GM18520 (cell line): Measurements from ENCODE around the gene POLR2H.

Source experiments
- ATAC-seq: cut with Tn5 transposase; IDR thresholded peaks from one replicate; pipeline ENCODE4 v1.9.1; 2021; ENCODE audit not compliant: unreplicated experiment

The POLR2H gene

DNA sequence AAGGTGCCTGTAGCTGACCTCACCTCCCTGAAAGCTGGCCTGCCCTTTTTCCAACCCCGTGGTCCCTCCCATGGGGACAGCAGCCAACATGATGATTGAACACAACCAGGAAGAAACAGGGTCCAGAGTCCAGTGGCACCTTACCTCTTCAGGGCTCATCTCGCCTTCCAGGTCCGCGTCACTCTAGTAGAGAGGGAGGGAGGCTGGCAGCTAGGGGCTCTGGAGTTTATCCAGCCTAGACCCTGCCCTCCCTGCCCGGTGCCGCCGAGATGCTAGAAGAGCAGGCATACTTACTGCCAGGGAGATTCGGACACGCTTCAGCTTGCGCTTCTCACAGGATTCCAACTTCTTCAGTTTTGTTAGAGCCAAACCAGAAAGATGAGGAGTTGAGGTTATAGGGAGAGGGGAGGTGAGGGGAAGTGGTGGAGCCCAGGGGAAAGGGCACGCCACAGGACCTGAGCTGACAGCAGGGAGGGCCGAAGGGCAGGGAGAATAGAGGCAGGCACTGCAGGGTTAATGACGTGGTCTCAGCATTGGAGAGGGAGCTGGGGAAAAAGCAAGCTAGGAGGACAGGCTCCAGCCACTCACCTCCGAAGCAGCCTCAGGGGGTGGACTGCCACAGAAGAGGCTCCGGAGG lies 9.2 kb upstream of the POLR2H start:
- ATAC-seq, result no peak

GRCh38 chr3:184352897-184353545 lies 8.5 kb upstream of the POLR2H start:
- no peak for ATAC-seq

- no peak for ATAC-seq
Measured at GRCh38 chr3:184353546-184353941, 8.0 kb upstream of the POLR2H start.

DNA sequence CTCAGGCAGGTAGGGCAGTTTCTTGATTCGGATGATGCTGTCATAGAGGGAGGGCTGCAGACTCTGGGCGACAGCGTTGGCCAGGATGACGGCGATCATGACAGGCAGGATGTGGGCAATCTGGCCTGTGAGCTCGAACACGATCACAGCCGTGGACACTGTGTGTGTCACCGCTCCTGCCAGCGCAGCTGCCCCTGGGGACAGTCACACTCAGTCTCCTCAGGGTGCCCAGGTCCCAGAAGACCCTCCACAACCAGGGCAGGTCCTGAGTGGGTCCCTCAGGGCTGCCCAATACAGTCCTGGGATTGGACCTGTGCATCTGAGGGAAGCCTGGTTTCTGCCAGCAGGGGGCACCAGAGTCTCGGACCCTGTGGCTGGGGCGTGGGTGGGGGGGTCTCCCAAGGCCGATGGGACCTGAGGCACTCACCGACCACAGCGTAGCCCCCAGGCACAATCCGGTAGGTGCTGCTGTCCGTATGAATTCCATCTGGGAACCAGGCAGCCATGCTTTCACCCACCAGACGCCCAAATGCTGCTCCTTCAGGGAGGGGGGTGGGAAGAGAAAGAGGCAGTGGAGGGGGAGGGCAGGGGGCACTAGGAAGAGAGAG lies 7.3 kb upstream of the POLR2H start:
- ATAC-seq, result no peak

DNA sequence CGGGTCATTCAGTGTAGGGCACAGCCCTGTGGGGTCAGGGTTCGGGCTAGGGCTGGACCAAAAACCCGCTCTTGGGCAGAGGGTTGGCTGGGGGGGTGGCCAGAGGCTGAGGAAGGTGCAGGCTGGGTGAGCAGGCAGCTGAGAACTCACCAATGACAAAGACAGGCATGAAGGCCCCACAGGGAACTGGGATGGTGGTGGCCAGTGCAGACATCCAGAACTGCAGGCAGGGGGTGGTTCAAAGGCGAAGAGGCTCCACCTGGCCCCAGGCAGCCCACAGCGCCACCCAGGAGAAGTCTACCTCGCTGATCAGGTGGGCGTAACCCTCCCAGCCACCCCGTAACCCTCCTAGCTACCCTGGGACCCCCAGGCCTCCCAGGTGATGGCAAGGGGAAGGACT lies 6.8 kb upstream of the POLR2H start:
- ATAC-seq, result no peak

DNA sequence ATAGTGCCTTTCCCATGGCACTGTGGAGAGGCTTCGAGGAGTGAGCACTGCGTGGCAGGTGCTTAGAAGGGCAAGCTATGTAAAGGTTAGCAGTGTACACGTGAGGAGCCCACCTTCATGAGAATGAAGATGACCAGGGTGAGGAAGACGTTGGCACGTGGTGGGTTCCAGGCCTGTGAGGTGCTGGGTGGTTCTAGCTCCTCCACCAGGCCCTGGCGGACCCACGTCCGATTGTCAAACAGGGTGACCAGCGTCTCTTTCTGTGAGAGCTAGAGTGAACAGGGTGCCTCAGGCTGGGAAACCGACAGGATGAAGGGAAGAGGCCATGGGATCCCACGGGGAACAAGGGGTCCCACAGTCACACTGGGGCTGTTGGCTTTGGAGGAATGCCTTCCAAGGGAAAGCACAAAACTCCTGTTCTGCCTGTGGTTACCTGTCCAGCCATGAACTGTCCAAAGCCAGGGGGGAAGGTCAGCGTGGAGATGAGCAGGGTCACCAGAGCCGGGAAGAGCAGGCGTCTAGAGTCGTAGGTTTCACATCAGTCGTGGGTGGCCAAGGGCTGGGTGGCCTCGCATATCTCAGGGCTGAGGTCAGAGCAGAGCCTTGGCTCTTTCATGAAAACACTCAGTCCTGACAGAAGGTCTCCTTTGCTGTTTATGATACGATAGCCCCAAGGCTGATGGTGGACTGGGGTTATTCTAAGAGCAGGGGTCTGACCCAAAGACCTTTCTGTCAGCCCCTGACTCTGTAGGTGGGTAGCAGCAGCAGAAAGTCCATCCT lies 6.1 kb upstream of the POLR2H start:
- ATAC-seq, result no peak

DNA sequence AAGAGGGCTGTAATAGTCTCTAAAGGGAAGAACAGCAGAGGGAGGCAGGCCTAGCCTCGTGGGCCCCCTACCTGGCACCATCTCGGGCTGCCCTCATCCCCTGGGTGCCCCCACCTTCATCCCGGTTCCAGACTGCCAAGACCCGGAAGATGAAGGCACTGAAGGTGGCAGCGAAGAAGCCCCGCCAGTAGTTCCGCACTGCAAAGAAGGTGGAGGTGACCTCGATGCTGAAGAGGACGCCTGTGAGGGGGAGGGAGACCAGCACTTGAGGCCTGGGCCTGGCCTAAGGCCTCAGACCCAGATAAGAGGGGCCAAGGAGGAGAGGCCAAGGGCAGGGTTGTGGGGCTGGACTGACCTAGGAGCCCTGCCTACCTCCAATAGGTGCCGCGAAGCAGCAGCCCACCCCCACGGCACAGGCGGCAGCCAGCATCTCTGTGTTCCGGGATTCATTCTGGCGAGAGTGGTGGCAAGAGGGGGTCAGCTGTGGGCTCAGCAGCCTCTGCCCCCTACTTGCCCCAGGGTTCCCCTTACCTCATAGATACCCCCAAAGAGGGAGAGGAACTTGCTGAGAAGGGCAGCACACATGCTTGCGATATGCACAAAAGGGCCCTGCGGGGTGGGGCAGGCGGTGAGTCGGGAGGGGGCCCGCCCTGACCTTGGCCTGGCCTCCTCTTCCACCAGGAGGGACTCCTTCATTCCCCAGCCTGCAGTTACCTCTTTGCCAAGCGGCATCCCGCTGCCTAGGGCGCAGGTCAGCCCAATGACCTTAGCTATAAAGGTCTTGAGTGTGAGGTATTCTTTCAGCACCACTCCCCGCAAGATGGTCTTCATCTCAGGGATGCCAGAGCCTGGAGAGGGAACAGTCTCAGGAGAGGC lies 4.0 kb upstream of the POLR2H start:
- no peak for ATAC-seq

- no peak for ATAC-seq
Measured at GRCh38 chr3:184358124-184358767, 3.3 kb upstream of the POLR2H start.

DNA sequence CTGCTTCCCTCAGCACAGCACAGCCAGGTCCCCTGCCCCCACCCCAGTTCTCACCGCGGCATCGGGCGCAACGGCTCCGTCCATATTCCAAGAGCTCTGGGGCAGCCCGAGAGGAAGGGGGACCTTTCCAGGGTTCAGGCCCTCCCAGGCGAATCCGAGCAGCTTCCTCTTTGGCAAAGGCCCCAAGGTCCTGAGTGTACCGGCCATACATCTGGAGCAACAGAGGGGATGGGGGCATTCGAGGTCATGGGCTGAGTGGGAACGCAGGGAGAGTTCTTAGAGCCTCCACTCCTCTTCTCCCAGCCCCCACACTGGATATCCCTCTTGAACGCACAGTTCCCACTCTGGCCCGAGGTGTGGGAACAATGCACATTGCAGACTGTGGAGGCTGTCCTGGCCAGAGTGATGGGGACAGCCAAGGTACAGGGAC lies 2.6 kb upstream of the POLR2H start:
- no peak for ATAC-seq

GRCh38 chr3:184359610-184360009 lies 1.9 kb upstream of the POLR2H start:
- ATAC-seq, result no peak

- ATAC-seq, result no peak
Measured at GRCh38 chr3:184360070-184360928, 1.2 kb upstream of the POLR2H start.

DNA sequence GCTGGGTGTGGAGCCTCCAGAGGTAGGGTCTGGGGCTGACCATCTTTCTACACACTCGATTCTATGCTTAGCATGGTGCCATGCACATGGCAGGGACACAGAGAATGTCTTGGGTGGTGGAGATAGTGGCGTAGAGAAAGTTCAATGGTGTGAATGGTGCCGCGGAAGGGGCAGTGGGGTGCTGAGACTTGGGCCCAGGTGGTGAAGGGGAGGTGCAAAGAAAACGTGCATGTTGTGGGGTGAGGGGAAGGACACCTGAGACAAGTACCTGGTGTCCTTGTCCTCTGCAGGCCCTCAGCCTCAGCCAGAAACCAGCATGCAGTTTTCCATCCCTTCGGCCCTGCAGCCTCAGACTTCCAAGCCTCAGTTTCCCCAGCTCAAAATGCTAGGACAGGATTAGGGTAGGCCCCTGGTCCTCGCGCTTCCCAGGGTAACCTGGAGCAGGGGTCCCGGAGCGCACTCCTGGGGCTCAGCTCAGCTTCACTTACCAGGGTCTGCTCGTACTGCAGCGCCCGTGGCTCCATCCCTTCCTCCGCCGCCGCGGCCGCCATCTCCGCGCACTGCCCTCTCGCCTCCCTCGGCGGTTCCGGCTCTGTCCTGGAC lies 480 bp upstream of the POLR2H start:
- ATAC-seq, result peak; percentile 2

GRCh38 chr3:184361932-184362667 lies 590 bp downstream of the POLR2H start:
- ATAC-seq, result no peak

GRCh38 chr3:184362668-184363546 lies 1.4 kb downstream of the POLR2H start:
- ATAC-seq, result peak; percentile 88

DNA sequence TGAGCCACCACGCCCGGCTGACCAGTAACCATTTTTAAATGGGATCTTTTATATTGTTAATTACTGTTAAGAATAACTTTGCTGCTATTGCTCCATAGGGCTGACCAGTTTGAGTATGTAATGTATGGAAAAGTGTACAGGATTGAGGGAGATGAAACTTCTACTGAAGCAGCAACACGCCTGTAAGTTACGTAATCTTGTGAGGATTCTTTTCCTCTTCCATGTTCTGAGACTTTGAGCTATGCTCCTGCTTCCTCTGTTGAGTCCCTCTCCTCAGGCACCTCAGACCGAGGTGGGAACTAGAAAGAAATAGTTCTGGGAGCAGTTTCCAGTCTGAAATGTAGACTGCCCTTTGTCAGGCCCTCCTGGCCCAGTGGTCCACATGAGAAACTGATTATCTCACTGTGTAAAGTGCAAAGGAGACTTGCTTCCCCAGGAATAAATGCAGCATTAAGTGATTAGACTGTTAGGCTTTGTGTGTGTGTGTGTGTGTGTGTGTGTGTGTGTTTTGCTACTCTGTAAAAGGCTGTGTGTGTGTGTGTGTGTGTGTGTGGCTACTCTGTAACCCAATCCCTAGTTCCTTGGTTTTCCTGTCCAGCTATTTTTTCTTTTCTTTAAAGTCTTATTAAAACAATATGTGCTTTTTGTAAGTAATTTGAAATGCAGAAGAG lies 5.2 kb downstream of the POLR2H start:
- ATAC-seq, result no peak

- no peak for ATAC-seq
Measured at GRCh38 chr3:184368116-184368515, 6.6 kb downstream of the POLR2H start.
